C4-2B (cell line): ENCODE measurements around the gene UBE2V1.

Experiments
- ZFX ChIP-seq: fragments of 450-650 bp; IDR thresholded peaks from 2 replicates; pipeline ENCODE4 v1.6.1; 2017
- TF ChIP-seq, protein P1 (sequence below): fragments of 450-650 bp; conservative IDR thresholded peaks from 2 replicates; pipeline ENCODE4 v1.5.1; 2017; ENCODE audit warnings: mild to moderate bottlenecking

DNA sequence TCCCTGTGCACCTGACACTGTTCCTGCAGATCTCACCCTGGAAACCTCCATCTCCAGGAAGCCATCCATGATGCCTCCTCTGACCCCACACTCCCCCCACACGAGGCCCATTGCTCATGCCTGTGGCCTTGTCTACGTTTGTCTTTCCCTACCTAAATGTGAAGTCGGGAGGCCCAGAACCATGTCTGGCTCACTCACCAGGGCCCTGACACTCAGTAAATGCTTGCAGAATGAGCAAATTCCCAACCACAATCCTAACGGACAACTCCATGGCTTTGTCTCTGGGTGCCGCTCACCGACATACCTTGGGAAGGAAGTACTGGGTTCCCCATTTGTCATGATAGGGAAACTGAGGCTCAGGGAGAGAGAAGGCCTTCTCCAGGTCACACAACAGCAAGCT lies 33.3 kb upstream of the UBE2V1 start:
- TF ChIP-seq, protein P1, sequence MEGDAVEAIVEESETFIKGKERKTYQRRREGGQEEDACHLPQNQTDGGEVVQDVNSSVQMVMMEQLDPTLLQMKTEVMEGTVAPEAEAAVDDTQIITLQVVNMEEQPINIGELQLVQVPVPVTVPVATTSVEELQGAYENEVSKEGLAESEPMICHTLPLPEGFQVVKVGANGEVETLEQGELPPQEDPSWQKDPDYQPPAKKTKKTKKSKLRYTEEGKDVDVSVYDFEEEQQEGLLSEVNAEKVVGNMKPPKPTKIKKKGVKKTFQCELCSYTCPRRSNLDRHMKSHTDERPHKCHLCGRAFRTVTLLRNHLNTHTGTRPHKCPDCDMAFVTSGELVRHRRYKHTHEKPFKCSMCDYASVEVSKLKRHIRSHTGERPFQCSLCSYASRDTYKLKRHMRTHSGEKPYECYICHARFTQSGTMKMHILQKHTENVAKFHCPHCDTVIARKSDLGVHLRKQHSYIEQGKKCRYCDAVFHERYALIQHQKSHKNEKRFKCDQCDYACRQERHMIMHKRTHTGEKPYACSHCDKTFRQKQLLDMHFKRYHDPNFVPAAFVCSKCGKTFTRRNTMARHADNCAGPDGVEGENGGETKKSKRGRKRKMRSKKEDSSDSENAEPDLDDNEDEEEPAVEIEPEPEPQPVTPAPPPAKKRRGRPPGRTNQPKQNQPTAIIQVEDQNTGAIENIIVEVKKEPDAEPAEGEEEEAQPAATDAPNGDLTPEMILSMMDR, result no peak
- no peak for TF ChIP-seq ZFX
